Fibroblast of mammary gland (primary cell): ENCODE data around the gene INSL3.
A peak's percentile ranks its signal among the peaks of the same experiment; 100 is the strongest.
"Not testable (repeated sequence)": the region's sequence is repeated elsewhere in the genome, so short reads cannot be mapped to it uniquely, and the experiment has no call there.

Source experiments
- DNase-seq: peaks from one replicate; pipeline ENCODE4 v3.0.0-alpha.2; 2010; ENCODE audit warnings: low read depth
- H3K4me3 ChIP-seq: 2 replicates; pipeline ENCODE4 v1.5.1; 2011; ENCODE audit warnings: low read depth, mild to moderate bottlenecking, low read length, moderate library complexity; ENCODE audit not compliant: control insufficient read depth
- TF ChIP-seq, protein P1 (sequence below): conservative IDR thresholded peaks from 2 replicates; pipeline ENCODE4 v1.5.1; 2011; ENCODE audit warnings: low read depth, low read length, inconsistent platforms; ENCODE audit not compliant: control insufficient read depth, insufficient read depth

The INSL3 gene

DNA sequence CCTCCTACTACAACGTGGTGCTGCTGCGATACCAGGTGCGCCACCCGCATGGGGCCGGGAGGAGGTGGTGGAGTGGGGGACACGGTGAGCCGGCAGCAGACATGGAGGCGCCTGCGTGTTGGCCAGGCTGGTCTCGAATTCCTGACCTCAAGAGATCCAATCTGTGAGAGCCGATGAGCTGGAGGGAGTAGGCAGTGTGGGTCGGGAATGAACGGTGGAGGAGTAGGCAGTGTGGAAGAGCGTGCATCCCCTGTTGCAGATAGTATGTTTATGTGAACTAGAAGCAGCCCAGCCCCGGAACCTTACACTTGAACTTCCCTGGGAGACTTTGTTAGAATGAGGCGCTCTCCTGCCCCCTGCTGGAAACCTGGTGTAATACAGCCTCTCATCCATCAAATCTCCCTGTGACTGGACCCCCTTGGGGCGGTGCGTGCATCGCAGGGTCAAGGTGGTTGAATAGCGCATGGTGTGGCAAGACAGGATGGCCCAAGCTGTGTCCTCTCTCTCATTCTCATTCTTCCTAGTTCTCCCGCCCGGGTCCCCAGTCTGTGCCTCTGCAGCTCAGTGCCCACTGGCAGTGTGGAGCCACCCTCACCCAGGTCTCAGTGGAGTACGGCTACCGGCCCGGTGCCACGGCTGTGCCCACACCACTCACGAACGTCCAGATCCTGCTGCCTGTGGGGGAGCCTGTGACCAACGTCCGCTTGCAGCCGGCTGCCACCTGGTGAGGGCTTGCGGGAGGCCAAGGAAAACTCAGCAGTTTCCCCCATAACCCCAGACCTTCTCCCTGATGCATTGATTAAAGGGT lies 36.9 kb downstream of the INSL3 start:
- peak; percentile 65 for DNase-seq
- no peak overlapping the region for H3K4me3 ChIP-seq
- TF ChIP-seq, protein P1, sequence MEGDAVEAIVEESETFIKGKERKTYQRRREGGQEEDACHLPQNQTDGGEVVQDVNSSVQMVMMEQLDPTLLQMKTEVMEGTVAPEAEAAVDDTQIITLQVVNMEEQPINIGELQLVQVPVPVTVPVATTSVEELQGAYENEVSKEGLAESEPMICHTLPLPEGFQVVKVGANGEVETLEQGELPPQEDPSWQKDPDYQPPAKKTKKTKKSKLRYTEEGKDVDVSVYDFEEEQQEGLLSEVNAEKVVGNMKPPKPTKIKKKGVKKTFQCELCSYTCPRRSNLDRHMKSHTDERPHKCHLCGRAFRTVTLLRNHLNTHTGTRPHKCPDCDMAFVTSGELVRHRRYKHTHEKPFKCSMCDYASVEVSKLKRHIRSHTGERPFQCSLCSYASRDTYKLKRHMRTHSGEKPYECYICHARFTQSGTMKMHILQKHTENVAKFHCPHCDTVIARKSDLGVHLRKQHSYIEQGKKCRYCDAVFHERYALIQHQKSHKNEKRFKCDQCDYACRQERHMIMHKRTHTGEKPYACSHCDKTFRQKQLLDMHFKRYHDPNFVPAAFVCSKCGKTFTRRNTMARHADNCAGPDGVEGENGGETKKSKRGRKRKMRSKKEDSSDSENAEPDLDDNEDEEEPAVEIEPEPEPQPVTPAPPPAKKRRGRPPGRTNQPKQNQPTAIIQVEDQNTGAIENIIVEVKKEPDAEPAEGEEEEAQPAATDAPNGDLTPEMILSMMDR, result peak; percentile 87

- DNase-seq, H3K4me3 ChIP-seq: not testable (repeated sequence)
Observed at GRCh38 chr19:17783721-17784120, 37.6 kb downstream of the INSL3 start.

DNA sequence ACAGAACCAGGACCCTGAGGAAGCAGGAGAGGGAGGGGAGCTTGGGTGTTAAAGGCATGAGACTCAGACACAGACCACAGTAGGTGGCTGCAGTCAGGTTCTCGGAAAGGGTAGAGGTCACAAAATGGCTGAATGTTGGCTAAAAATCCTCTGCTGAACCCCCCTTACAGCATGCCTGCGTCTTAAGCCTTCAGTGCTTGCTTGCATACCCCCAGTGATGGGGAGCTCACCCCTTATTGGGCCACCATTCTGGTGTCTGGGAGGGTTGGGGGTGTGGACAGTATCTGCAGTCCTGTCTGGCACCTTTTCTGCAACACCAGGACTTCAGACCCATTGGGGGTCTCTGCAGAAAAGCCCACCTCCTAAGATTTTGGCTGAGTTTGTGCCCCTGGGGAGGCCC lies 40.5 kb downstream of the INSL3 start:
- TF ChIP-seq, protein P1, result no peak
- DNase-seq, result no peak
- H3K4me3 ChIP-seq, result no peak overlapping the region

DNA sequence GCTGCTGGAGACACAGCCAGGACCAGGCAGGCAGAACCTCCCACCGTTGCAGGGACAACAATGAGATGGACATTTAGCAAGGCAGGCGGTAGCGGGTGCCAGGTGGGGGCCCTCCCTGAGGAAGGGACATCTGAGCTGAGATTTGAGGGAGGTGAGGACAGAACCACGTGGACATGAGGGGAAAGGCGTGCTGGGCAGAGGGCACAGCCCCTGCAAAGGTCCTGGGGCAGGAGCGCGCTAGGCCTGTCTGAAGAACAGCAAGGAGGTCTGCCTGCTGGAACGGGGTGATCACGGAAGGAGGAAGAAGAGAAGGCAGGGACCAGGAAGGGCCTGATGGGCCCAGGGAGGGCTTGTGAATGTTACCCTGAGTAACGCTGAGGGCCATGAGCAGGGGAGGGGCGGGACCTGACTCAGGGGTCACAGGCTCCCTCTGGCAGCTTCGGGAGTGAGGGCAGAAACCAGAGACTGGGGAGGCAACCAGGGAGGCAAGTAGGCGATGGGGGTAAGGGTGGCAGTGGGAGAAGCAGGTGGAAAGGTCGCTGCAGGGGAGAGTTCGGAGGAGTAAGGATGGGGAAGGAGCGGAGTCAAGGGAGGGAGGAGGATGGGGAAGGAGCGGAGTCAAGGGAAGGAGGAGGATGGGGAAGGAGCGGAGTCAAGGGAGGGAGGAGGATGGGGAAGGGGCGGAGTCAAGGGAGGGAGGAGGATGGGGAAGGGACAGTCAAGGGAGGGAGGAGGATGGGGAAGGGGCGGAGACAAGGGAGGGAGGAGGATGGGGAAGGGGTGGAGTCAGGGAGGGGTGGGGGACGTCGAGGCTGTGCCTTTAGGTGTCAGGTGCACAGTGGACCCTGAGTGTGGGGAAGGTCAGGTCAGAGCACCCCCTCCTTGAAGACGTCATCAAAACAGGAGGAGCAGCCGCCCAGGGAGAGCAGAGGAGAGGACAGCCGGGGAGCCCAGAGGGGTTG lies 42.1 kb downstream of the INSL3 start:
- H3K4me3 ChIP-seq, result no peak overlapping the region
- TF ChIP-seq, protein P1, result no peak
- peak; percentile 46 for DNase-seq

DNA sequence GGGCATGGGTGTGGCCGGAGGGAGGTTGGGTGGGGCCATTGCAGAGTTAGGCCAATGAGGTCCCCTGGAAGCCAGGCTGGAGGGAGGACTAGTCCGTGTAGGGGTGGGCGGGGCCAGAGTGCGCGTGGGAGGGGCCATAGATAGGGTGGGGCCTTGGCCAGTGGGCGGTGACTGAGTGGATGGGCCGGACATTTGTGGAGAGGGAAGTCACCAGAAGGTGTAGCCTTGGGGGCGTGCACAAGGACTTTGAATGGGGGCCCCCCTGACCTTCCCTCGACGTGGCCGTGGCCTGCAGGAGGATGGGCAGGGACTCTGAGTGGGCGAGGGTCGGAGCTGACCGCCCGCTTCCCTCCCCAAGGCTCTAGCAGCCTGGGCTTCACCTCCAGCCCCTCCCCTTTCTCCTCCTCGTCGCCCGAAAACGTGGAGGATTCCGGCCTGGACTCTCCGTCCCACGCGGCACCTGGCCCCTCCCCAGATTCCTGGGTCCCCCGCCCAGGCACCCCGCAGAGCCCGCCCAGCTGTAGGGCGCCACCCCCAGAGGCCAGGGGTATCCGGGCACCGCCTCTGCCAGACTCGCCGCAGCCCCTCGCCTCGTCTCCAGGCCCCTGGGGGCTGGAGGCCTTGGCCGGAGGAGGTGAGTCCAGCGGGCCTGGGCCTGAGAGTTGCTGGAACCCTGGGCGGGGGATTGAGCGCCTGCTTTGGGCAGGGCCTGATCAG lies 42.9 kb downstream of the INSL3 start:
- TF ChIP-seq, protein P1, result no peak
- DNase-seq, result peak; percentile 47
- H3K4me3 ChIP-seq, result no peak overlapping the region

DNA sequence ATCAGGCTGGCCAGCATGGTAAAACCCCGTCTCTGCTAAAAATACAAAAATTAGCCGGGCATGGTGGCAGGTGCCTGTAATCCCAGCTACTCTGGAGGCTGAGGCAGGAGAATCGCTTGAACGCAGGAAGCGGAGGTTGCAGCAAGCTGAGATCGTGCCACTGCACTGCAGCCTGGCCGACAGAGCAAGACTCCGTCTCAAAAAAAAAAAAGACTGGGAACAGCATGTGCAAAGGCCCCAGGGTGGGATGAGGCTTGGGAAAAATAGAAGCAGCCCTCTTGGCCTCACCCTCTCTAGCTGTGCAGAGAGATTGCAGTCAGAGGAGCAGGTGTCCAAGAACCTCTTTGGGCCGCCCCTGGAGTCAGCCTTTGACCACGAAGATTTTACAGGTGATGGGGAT lies 43.5 kb downstream of the INSL3 start:
- DNase-seq, H3K4me3 ChIP-seq: not testable (repeated sequence)

GRCh38 chr19:17775991-17776803 lies 45.1 kb downstream of the INSL3 start:
- no peak overlapping the region for H3K4me3 ChIP-seq
- TF ChIP-seq, protein P1, result no peak
- DNase-seq, result peak; percentile 82
